Smooth muscle cell (in vitro differentiated cells): ENCODE measurements around the gene GABARAPL1. TPM values are rescaled to one million over a fixed set of nuclear protein-coding genes. Genes with fewer than 3 reads are reported as not detected.
A peak's percentile ranks its signal among the peaks of the same experiment; 100 is the strongest.

Source experiments
- DNase-seq: peaks from one replicate; lab custom pipeline; 2025; ENCODE audit not compliant: unreplicated experiment; lab: John Stamatoyannopoulos, UW
- H2AFZ ChIP-seq: fragments of 200-600 bp; sonication (generic); 2 replicates; pipeline ENCODE4 v1.6.0; 2016; ENCODE audit warnings: antibody characterized with exemption, low read depth, mild to moderate bottlenecking
- H3F3A ChIP-seq: fragments of 200-600 bp; sonication (generic); 2 replicates; pipeline ENCODE4 v1.6.0; 2017; ENCODE audit warnings: antibody characterized with exemption, low read depth
- H3K27ac ChIP-seq: fragments of 200-600 bp; sonication (generic); 2 replicates; pipeline ENCODE4 v1.5.1; 2016; ENCODE audit warnings: low read depth, mild to moderate bottlenecking
- H3K27me3 ChIP-seq: fragments of 200-600 bp; sonication (generic); 2 replicates; pipeline ENCODE4 v1.6.1; 2016; ENCODE audit warnings: low read depth, mild to moderate bottlenecking
- H3K36me3 ChIP-seq: fragments of 200-600 bp; sonication (generic); 2 replicates; pipeline ENCODE4 v1.5.1; 2016; ENCODE audit warnings: low read depth
- H3K4me1 ChIP-seq: fragments of 200-600 bp; sonication (generic); 2 replicates; pipeline ENCODE4 v1.5.1; 2016; ENCODE audit warnings: low read depth
- H3K4me2 ChIP-seq: fragments of 200-600 bp; sonication (generic); 2 replicates; pipeline ENCODE4 v1.6.0; 2016; ENCODE audit warnings: mild to moderate bottlenecking
- H3K4me3 ChIP-seq: fragments of 200-600 bp; sonication (generic); 2 replicates; pipeline ENCODE4 v1.5.1; 2016; ENCODE audit warnings: mild to moderate bottlenecking
- H3K79me2 ChIP-seq: fragments of 200-600 bp; sonication (generic); 2 replicates; pipeline ENCODE4 v1.6.0; 2016; ENCODE audit warnings: low read depth, mild to moderate bottlenecking
- H3K9ac ChIP-seq: fragments of 200-600 bp; sonication (generic); 2 replicates; pipeline ENCODE4 v1.6.0; 2016; ENCODE audit warnings: low read depth
- H3K9me3 ChIP-seq: fragments of 200-600 bp; sonication (generic); replicated peaks from 2 replicates; pipeline ENCODE4 v1.5.1; 2016; ENCODE audit warnings: low read depth
- H4K20me1 ChIP-seq: fragments of 200-600 bp; sonication (generic); 2 replicates; pipeline ENCODE4 v1.6.0; 2016; ENCODE audit warnings: low read depth
- CTCF ChIP-seq: fragments of 200-600 bp; sonication (generic); IDR thresholded peaks from 2 replicates; pipeline ENCODE4 v1.5.1; 2017; ENCODE audit warnings: borderline replicate concordance, mild to moderate bottlenecking, antibody characterized with exemption; ENCODE audit not compliant: insufficient read depth, poor library complexity, severe bottlenecking
- WGBS: methylation state at CpG from one replicate; pipeline ENCODE4 v1.1.7; 2016; ENCODE audit warnings: low lambda C conversion rate; 5-methylcytosine and 5-hydroxymethylcytosine counted together
- polyA plus RNA-seq: library from polyadenylated mRNA; unstranded; fragments of >200 nt; fragmentation: Nextera tagmentation; extraction: Ambion mirVana; gene quantifications from 2 replicates; pipeline ENCODE4 v1.2.1, GENCODE V29; 2016
- total RNA-seq: library from RNA; depleted of rRNA; stranded (reverse); fragments of >200 nt; gene quantifications from 2 replicates; pipeline ENCODE4 v1.2.3, GENCODE V29; 2014

The GABARAPL1 gene
- total RNA-seq: 83.4 and 101 TPM in 2 replicates
- 87.3 and 90.0 TPM in 2 replicates for polyA plus RNA-seq

GRCh38 chr12:10212739-10213131, at the start of gene GABARAPL1:
GABARAPL1 (plus strand) TSS chr12:10212877; CDS start chr12:10213130, 253 bp downstream.
- no peak for TF ChIP-seq CTCF
- Histone ChIP-seq H3K4me2 (peak within 1 kb of the TSS; percentile 95), H3K4me1 (peaks cover 9% of the 10 kb centered on the region), H3K36me3 (no peaks in the 10 kb centered on the region), H3K27ac (peak within 1 kb of the TSS; percentile 100), H3K4me3 (peak within 1 kb of the TSS; percentile 99), H4K20me1 (peaks cover 35% of the 10 kb centered on the region), H3K79me2 (peaks cover 37% of the 10 kb centered on the region), H3F3A (peaks cover 12% of the 10 kb centered on the region), H3K27me3 (peaks cover 2% of the 10 kb centered on the region), H2AFZ (no peak within 1 kb of the TSS), H3K9me3 (no peaks in the 10 kb centered on the region), H3K9ac (peak within 1 kb of the TSS; percentile 100)
- peak; percentile 65 for DNase-seq
- WGBS: 1% methylated on average over 33 of the region's 35 CpGs

GRCh38 chr12:10163084-10163483, 49.6 kb upstream of the GABARAPL1 start:
- Histone ChIP-seq H3K27me3 (no peaks in the 10 kb centered on the region), H2AFZ (no peak overlapping the region), H3K4me1 (no peaks in the 10 kb centered on the region), H3K4me3 (no peak overlapping the region), H3K4me2 (no peak overlapping the region), H3K79me2 (no peaks in the 10 kb centered on the region), H3K27ac (no peak overlapping the region), H4K20me1 (no peaks in the 10 kb centered on the region), H3K9me3 (no peaks in the 10 kb centered on the region), H3K36me3 (no peaks in the 10 kb centered on the region), H3K9ac (no peak overlapping the region), H3F3A (no peaks in the 10 kb centered on the region)
- WGBS: 89% methylated on average over 3 of the region's 3 CpGs
- DNase-seq: no peak
- no peak for TF ChIP-seq CTCF

GRCh38 chr12:10165421-10165820, 47.3 kb upstream of the GABARAPL1 start:
- Histone ChIP-seq H3K27ac (no peak overlapping the region), H3K4me3 (no peak overlapping the region), H2AFZ (no peak overlapping the region), H4K20me1 (no peaks in the 10 kb centered on the region), H3K9me3 (no peaks in the 10 kb centered on the region), H3K4me1 (peaks cover 3% of the 10 kb centered on the region), H3K4me2 (no peak overlapping the region), H3F3A (no peaks in the 10 kb centered on the region), H3K27me3 (no peaks in the 10 kb centered on the region), H3K9ac (no peak overlapping the region), H3K36me3 (no peaks in the 10 kb centered on the region), H3K79me2 (no peaks in the 10 kb centered on the region)
- WGBS: 52% methylated on average over 1 of the region's 1 CpG
- no peak for TF ChIP-seq CTCF
- no peak for DNase-seq

- H3K4me1 ChIP-seq: peaks cover 3% of the 10 kb centered on the region
- H3K27ac ChIP-seq: no peak overlapping the region
- no peaks in the 10 kb centered on the region for H3K9me3 ChIP-seq
- H3K36me3 ChIP-seq: no peaks in the 10 kb centered on the region
- H3K4me2 ChIP-seq: no peak overlapping the region
- no peak overlapping the region for H2AFZ ChIP-seq
- H3F3A ChIP-seq: no peaks in the 10 kb centered on the region
- no peak overlapping the region for H3K4me3 ChIP-seq
- no peak for TF ChIP-seq CTCF
- no peaks in the 10 kb centered on the region for H4K20me1 ChIP-seq
- H3K79me2 ChIP-seq: no peaks in the 10 kb centered on the region
- no peak overlapping the region for H3K9ac ChIP-seq
- H3K27me3 ChIP-seq: no peaks in the 10 kb centered on the region
- WGBS: 51% methylated on average over 5 of the region's 5 CpGs
- DNase-seq: no peak
Observed at GRCh38 chr12:10167599-10167998, 45.1 kb upstream of the GABARAPL1 start.
